ENCODE data around the gene C2orf74. TPM values are rescaled to one million over a fixed set of nuclear protein-coding genes. Genes with fewer than 3 reads are reported as not detected.

The C2orf74 gene
- total and polyA plus RNA-seq, 9 of the 15 experiments (the other 6 are each of a cell fraction or from before 2014, with no cell fraction given) = not detected

GRCh38 chr2:61172671-61173070 lies 10.7 kb downstream of the C2orf74 start (continued):
- TF ChIP-seq, protein P1, sequence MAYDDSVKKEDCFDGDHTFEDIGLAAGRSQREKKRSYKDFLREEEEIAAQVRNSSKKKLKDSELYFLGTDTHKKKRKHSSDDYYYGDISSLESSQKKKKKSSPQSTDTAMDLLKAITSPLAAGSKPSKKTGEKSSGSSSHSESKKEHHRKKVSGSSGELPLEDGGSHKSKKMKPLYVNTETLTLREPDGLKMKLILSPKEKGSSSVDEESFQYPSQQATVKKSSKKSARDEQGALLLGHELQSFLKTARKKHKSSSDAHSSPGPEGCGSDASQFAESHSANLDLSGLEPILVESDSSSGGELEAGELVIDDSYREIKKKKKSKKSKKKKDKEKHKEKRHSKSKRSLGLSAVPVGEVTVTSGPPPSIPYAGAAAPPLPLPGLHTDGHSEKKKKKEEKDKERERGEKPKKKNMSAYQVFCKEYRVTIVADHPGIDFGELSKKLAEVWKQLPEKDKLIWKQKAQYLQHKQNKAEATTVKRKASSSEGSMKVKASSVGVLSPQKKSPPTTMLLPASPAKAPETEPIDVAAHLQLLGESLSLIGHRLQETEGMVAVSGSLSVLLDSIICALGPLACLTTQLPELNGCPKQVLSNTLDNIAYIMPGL (CRISPR knock-in tag; IDR thresholded peaks at IDR 0.05) = no peak
- no peak for TF ChIP-seq TAL1 (IDR thresholded peaks at IDR 0.05)
- no peak for TF ChIP-seq RBM22 (IDR thresholded peaks at IDR 0.05; ENCODE audit: low read depth, low read length, poor library complexity, severe bottlenecking)

- intact Hi-C loops (cut with micrococcal nuclease) (loop anchor here (10.0 kb wide), 1 partner anchor 288 kb away; the partner anchor contains the start of gene REL), in situ Hi-C loops (cut with MboI) (no loop called here)
- Histone ChIP-seq H3K79me2 (ENCODE audit: control insufficient read depth, insufficient read depth, low read length) (peaks cover 8% of the 10 kb centered on the region), H3K9me3 (replicated peaks; ENCODE audit: control insufficient read depth, insufficient read depth, low read depth, low read length) (no peaks in the 10 kb centered on the region), H2AFZ (ENCODE audit: low read depth, low read length) (no peak overlapping the region), H4K20me1 (replicated peaks; ENCODE audit: control insufficient read depth, insufficient read depth, low read length) (no peaks in the 10 kb centered on the region), H3K4me1 (replicated peaks in 1 of 2; ENCODE audit: control insufficient read depth in 2 of 2, insufficient read depth in 2 of 2, low read length in 2 of 2) (peaks cover 6 to 21% of the 10 kb centered on the region in 2 experiments; a peak in 4 of 5 replicates), H3K9ac (ENCODE audit: insufficient read depth in 1 of 2, low read depth in 2 of 2, low read length in 2 of 2) (peak overlapping the region in 1 of 2 experiments; percentile 39; a peak in 1 of 4 replicates), H3K27ac (ENCODE audit: extremely low read depth, low read depth, low read length) (no peak overlapping the region), H3K9me1 (ENCODE audit: control insufficient read depth, insufficient read depth, low read length) (no peaks in the 10 kb centered on the region), H3K4me2 (ENCODE audit: insufficient read depth, low read length) (no peak overlapping the region), H3K4me3 (no peak overlapping the region), H3K27me3 (ENCODE audit: control insufficient read depth in 2 of 2, insufficient read depth in 2 of 2, low read length in 2 of 2) (no peaks in the 10 kb centered on the region), H3K36me3 (ENCODE audit: control insufficient read depth, insufficient read depth, low read length) (no peaks in the 10 kb centered on the region)
- ChIA-PET POLR2A (interaction anchor here (1.2 kb wide), 1 partner anchor 11 kb away, joined by 4 read pairs; the partner anchor contains the start of gene C2orf74), CTCF (ENCODE audit: low intra/inter-chr PET ratio) (no interaction called here)
- TF ChIP-seq ZBTB1 (CRISPR knock-in tag; IDR thresholded peaks at IDR 0.05; ENCODE audit: borderline replicate concordance, low read depth) = no peak
- TF ChIP-seq ZNF609 (CRISPR knock-in tag; IDR thresholded peaks at IDR 0.05; ENCODE audit: borderline replicate concordance) = no peak
- no peak for TF ChIP-seq STAT5A (IDR thresholded peaks at IDR 0.05; ENCODE audit: borderline replicate concordance, low read length)
- no peak for TF ChIP-seq RB1 (IDR thresholded peaks at IDR 0.05; ENCODE audit: low read depth)
- TF ChIP-seq CC2D1A (IDR thresholded peaks at IDR 0.05) = no peak
- BruUV-seq (replicated peaks) = no TSS peak
- ATAC-seq (no peak), FAIRE-seq (no peak), DNase-seq (ENCODE audit: extremely low read depth in 1 of 4, low spot score in 3 of 4) (no peak)
- WGBS (ENCODE audit: insufficient coverage, low coverage, missing lambda C conversion rate) = 40% methylated on average over 4 of the region's 4 CpGs
Observed at GRCh38 chr2:61173116-61173515, 11.1 kb downstream of the C2orf74 start.
